Lower leg skin (tissue), 4 donors: ENCODE measurements around the gene RGS7. TPM values are rescaled to one million over a fixed set of nuclear protein-coding genes. Genes with fewer than 3 reads are reported as not detected.

Experiments used
- DNase-seq, 2 donors: peaks; one replicate each; pipeline ENCODE4 v3.0.0-alpha.2; 2019; ENCODE audit warnings: low spot score in 2 of 2
- H3K4me3 ChIP-seq: fragments of 200-600 bp; sonication (generic); 2 replicates; pipeline ENCODE4 v1.5.1; 2017; ENCODE audit warnings: mild to moderate bottlenecking, low read depth; ENCODE audit not compliant: poor library complexity, severe bottlenecking
- POLR2A ChIP-seq, 2 donors: fragments of 450-650 bp; IDR thresholded peaks; one replicate each; pipeline ENCODE4 v1.6.1; 2016 to 2017; ENCODE audit warnings: antibody characterized with exemption in 2 of 2, mild to moderate bottlenecking in 1 of 2, moderate library complexity in 1 of 2
- WGBS, 2 donors: methylation state at CpG; one replicate each; pipeline ENCODE4 v1.1.5; 2018; 5-methylcytosine and 5-hydroxymethylcytosine counted together
- intact Hi-C: fragments of 100-400 bp; cut with DNase I; formaldehyde crosslinking; loops from one replicate; pipeline ENCODE4 v1.15.0; 2023; ENCODE audit warnings: low total_unique reads
- total RNA-seq, 4 donors: library from RNA; depleted of rRNA; stranded (reverse); fragments of >200 nt; gene quantifications; one replicate each; pipeline ENCODE4 v1.1.0, GENCODE V29; 2016
- TF ChIP-seq, protein P1 (sequence below), 3 donors: fragments of 450-650 bp; IDR thresholded peaks; one replicate each; pipeline ENCODE4 v1.5.1; 2016; ENCODE audit warnings: antibody characterized with exemption in 3 of 3, mild to moderate bottlenecking in 3 of 3, moderate library complexity in 2 of 3

Gene RGS7
- total RNA-seq, 4 donors from 2014 or later, result not detected

GRCh38 chr1:241114699-241115233 lies 242.2 kb downstream of the RGS7 start:
- intact Hi-C loops, result no loop called here
- WGBS, 2 donors, result 41 to 68% methylated on average over 1 of the region's 1 CpG
- H3K4me3 ChIP-seq, result no peak overlapping the region
- TF ChIP-seq, protein P1, sequence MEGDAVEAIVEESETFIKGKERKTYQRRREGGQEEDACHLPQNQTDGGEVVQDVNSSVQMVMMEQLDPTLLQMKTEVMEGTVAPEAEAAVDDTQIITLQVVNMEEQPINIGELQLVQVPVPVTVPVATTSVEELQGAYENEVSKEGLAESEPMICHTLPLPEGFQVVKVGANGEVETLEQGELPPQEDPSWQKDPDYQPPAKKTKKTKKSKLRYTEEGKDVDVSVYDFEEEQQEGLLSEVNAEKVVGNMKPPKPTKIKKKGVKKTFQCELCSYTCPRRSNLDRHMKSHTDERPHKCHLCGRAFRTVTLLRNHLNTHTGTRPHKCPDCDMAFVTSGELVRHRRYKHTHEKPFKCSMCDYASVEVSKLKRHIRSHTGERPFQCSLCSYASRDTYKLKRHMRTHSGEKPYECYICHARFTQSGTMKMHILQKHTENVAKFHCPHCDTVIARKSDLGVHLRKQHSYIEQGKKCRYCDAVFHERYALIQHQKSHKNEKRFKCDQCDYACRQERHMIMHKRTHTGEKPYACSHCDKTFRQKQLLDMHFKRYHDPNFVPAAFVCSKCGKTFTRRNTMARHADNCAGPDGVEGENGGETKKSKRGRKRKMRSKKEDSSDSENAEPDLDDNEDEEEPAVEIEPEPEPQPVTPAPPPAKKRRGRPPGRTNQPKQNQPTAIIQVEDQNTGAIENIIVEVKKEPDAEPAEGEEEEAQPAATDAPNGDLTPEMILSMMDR (IDR thresholded peaks at IDR 0.05), result no peak
- no peak for TF ChIP-seq POLR2A (IDR thresholded peaks at IDR 0.05)
- DNase-seq, result no peak

DNA sequence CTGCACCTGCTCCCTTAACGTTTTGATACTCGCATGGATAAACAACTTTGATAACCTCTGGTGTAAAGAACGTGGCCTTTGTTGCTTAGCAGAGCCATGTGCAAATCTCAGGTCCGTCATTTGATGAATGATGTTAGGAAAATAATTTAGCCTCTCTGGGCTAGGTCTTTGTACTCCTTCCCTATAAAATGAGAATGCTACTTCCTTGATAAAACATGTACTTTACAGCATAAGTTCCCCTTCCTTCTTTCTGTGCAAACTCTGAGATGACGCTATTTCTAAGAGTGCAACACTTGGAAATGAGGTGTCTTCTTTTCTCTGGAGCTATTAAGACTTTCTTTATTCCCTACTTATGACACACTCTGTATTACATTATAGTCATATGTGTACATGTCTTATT lies 243.4 kb downstream of the RGS7 start:
- TF ChIP-seq POLR2A (IDR thresholded peaks at IDR 0.05), result no peak
- TF ChIP-seq, protein P1 (IDR thresholded peaks at IDR 0.05), result no peak
- 64 to 86% methylated on average over 5 of the region's 5 CpGs for WGBS, 2 donors
- no peak for DNase-seq
- intact Hi-C loops, result no loop called here
- H3K4me3 ChIP-seq, result no peak overlapping the region

DNA sequence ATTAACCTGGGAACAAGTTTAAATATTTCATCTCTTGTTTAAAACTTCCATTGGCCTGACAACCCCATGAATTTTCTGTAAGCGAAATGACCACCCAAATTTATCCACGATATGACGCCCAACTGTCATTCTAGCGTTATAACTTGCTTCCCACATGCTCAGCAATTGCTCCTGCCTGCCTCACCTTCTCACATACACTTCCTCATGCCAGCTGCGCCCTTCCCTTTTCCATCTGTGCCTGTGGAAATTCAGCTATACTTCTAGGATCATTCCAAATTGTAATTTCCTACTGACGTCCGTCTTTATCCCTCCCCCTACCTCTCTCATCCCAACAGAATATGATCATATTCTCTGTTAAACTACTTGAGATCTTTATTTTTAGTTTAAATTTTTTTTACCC lies 248.0 kb downstream of the RGS7 start:
- TF ChIP-seq, protein P1 (IDR thresholded peaks at IDR 0.05), result no peak
- no peak for TF ChIP-seq POLR2A (IDR thresholded peaks at IDR 0.05)
- intact Hi-C loops, result no loop called here
- 83 to 89% methylated on average over 7 of the region's 7 CpGs for WGBS, 2 donors
- DNase-seq, result no peak
- no peak overlapping the region for H3K4me3 ChIP-seq

- WGBS, 2 donors, result 50 to 72% methylated on average over 3 of the region's 3 CpGs
- intact Hi-C loops, result no loop called here
- DNase-seq, result no peak
- no peak overlapping the region for H3K4me3 ChIP-seq
- TF ChIP-seq, protein P1 (IDR thresholded peaks at IDR 0.05), result no peak
- TF ChIP-seq POLR2A (IDR thresholded peaks at IDR 0.05), result no peak
Observed at GRCh38 chr1:241105147-241105546, 251.9 kb downstream of the RGS7 start.

GRCh38 chr1:241102664-241103063 lies 254.3 kb downstream of the RGS7 start:
- TF ChIP-seq, protein P1 (IDR thresholded peaks at IDR 0.05), result no peak
- TF ChIP-seq POLR2A (IDR thresholded peaks at IDR 0.05), result no peak
- no peak for DNase-seq
- intact Hi-C loops, result no loop called here
- no peak overlapping the region for H3K4me3 ChIP-seq
- 11 to 20% methylated on average over 1 of the region's 1 CpG for WGBS, 2 donors

- TF ChIP-seq POLR2A (IDR thresholded peaks at IDR 0.05), result no peak
- TF ChIP-seq, protein P1 (IDR thresholded peaks at IDR 0.05), result no peak
- H3K4me3 ChIP-seq, result no peak overlapping the region
- intact Hi-C loops, result no loop called here
- DNase-seq, result no peak
- WGBS, 2 donors, result 63 to 66% methylated on average over 3 of the region's 3 CpGs
Observed at GRCh38 chr1:241101622-241102021, 255.4 kb downstream of the RGS7 start.
